ENCODE measurements around the gene KRT83.
"Not testable (repeated sequence)": the region's sequence is repeated elsewhere in the genome, so short reads cannot be mapped to it uniquely, and the experiment has no call there.

DNA sequence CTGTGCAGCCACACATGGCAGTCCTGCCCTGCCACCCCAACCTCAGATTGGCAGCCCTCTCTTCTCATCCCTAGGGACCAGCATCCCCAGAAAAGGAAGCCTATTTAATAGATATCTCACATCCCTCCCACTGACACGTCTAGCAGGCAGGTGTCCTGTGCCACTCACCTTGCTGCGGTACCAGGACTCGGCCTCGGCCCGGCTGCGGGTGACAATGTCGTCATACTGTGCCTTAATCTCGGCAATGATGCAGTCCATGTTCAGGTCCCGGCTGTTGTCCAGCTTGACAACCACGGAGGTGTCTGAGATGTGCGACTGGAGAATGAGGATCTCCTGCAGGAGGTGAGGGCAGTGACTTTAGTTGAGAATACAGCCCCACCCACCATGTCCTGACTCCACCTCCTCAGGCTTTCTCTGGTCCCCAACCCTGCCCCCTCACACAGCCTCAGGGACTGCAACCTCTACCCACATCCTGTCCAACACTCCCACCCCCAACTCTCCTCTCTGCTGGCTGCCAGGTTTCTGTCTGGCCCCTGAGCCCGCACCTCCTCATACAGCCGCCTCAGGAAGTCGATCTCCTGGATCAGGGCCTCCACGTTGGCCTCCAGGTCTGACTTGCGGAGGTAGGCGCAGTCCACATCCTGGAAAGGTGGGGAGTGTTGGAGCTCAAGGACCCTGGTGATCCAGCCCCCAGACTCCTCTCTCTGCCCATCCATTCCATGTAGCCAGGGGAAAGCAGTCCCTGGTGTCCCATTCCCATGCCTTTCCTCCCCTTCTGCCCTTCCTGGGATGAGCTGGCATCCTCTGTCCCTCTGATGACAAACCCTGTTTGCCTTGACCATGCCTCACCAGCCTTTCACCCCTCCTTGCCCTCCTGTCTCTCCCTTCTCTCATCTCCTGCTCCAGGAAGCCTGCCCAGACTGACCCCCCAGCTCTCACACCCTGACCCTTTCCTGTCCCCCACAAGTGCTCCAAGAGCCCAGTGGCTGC is 33.1 kb downstream of the KRT83 start:
- TF ChIP-seq EZH2 (IDR thresholded peaks at IDR 0.05); POLR2AphosphoS5 (IDR thresholded peaks at IDR 0.05; ENCODE audit: borderline replicate concordance, low read depth, low read length): not testable (repeated sequence)
